Prostate gland (tissue), 2 donors: ENCODE measurements around the gene ABHD5.

Source experiments
- POLR2A ChIP-seq: fragments of 450-650 bp; IDR thresholded peaks from one replicate; pipeline ENCODE4 v1.6.1; 2016; ENCODE audit warnings: antibody characterized with exemption, mild to moderate bottlenecking
- TF ChIP-seq, protein P1 (sequence below), 4 experiments: fragments of 200-600 bp in 2 of 4; fragments of 450-650 bp in 2 of 4; sonication (generic) in 2 of 4; IDR thresholded peaks; 1 replicate in 3 of 4; 2 replicates in 1 of 4; pipeline ENCODE4 v1.5.1; 2016 to 2019; ENCODE audit warnings: antibody characterized with exemption in 4 of 4, mild to moderate bottlenecking in 2 of 4, moderate library complexity in 2 of 4

DNA sequence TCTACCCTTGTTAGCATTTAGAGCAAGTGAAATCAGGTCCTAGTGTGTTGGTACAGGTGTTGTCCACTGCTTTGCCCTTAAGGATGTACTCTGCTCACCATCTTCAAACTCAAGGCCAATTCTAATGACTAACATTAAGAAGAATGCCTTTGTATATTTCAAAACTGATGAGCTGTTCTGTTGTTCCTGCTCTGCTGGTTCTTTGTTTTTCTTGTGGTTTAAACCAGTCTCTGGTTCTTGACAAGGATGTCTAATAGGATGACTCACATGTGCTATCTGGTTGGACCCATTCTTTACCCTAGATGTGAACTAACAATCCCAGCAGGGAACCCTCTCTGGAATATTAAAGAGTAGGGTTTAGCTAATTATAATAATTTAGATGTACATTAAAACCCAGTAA lies 17.3 kb downstream of the ABHD5 start:
- TF ChIP-seq, protein P1, sequence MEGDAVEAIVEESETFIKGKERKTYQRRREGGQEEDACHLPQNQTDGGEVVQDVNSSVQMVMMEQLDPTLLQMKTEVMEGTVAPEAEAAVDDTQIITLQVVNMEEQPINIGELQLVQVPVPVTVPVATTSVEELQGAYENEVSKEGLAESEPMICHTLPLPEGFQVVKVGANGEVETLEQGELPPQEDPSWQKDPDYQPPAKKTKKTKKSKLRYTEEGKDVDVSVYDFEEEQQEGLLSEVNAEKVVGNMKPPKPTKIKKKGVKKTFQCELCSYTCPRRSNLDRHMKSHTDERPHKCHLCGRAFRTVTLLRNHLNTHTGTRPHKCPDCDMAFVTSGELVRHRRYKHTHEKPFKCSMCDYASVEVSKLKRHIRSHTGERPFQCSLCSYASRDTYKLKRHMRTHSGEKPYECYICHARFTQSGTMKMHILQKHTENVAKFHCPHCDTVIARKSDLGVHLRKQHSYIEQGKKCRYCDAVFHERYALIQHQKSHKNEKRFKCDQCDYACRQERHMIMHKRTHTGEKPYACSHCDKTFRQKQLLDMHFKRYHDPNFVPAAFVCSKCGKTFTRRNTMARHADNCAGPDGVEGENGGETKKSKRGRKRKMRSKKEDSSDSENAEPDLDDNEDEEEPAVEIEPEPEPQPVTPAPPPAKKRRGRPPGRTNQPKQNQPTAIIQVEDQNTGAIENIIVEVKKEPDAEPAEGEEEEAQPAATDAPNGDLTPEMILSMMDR (IDR thresholded peaks at IDR 0.05): no peak
- no peak for TF ChIP-seq POLR2A
